CD4-positive, CD25-positive, alpha-beta regulatory T cell (primary cell): ENCODE measurements around the gene ALOX15. TPM values are rescaled to one million over a fixed set of nuclear protein-coding genes. Genes with fewer than 3 reads are reported as not detected.
A peak's percentile ranks its signal among the peaks of the same experiment; 100 is the strongest.

ENCODE experiments used
- ATAC-seq, 2 donors: fragments of 150-1000 bp; cut with Tn5 transposase; one replicate each; pipeline ENCODE4 v1.10.0; 2021; ENCODE audit warnings: low read depth in 2 of 2, moderate number of reproducible peaks in 2 of 2, moderate library complexity in 1 of 2
- DNase-seq, 3 donors: peaks; one replicate each; pipeline versions ENCODE4 v3.0.0 to v3.0.0-alpha.2; 2012 to 2022; ENCODE audit warnings: mixed read lengths in 1 of 3
- H3K27ac ChIP-seq: one replicate; pipeline ENCODE4 v1.7.0; 2013; ENCODE audit warnings: mild to moderate bottlenecking, low read length; ENCODE audit not compliant: insufficient read depth, poor library complexity, severe bottlenecking
- H3K27me3 ChIP-seq: one replicate; pipeline ENCODE4 v1.7.0; 2013; ENCODE audit warnings: low read length; ENCODE audit not compliant: control insufficient read depth, insufficient read depth
- H3K36me3 ChIP-seq: one replicate; pipeline ENCODE4 v1.7.0; 2013; ENCODE audit warnings: mild to moderate bottlenecking, low read length, moderate library complexity; ENCODE audit not compliant: control insufficient read depth, insufficient read depth
- H3K4me1 ChIP-seq: 2 replicates; pipeline ENCODE4 v1.7.0; 2013; ENCODE audit warnings: mild to moderate bottlenecking, low read length; ENCODE audit not compliant: insufficient read depth, control insufficient read depth, poor library complexity, severe bottlenecking
- H3K4me3 ChIP-seq: one replicate; pipeline ENCODE4 v1.7.0; 2013; ENCODE audit warnings: low read depth, mild to moderate bottlenecking, low read length, moderate library complexity
- H3K9me3 ChIP-seq, 2 experiments: 1 replicate in 1 of 2; 2 replicates in 1 of 2; pipeline ENCODE4 v1.7.0; 2013; ENCODE audit warnings: low read length in 2 of 2, mild to moderate bottlenecking in 1 of 2, moderate library complexity in 1 of 2; ENCODE audit not compliant: control insufficient read depth in 2 of 2
- H3K27ac Mint-ChIP-seq, 3 donors: one replicate each; pipeline ENCODE4 v1.8.0; 2020 to 2022; ENCODE audit warnings: mild to moderate bottlenecking in 3 of 3, mixed read lengths in 3 of 3, moderate library complexity in 2 of 3
- H3K27me3 Mint-ChIP-seq: one replicate; pipeline ENCODE4 v1.8.0; 2022; ENCODE audit warnings: mild to moderate bottlenecking, mixed read lengths
- H3K36me3 Mint-ChIP-seq: one replicate; pipeline ENCODE4 v1.8.0; 2020; ENCODE audit warnings: mixed read lengths
- H3K4me1 Mint-ChIP-seq, 4 donors: one replicate each; pipeline ENCODE4 v1.8.0; 2020 to 2022; ENCODE audit warnings: mixed read lengths in 4 of 4, mild to moderate bottlenecking in 1 of 4
- H3K4me3 Mint-ChIP-seq, 4 donors: one replicate each; pipeline ENCODE4 v1.8.0; 2020 to 2022; ENCODE audit warnings: mild to moderate bottlenecking in 4 of 4, mixed read lengths in 4 of 4, moderate library complexity in 3 of 4
- H3K9me3 Mint-ChIP-seq, 7 donors: one replicate each; pipeline ENCODE4 v1.8.0; 2020 to 2022; ENCODE audit warnings: mixed read lengths in 7 of 7, mild to moderate bottlenecking in 3 of 7, moderate library complexity in 2 of 7
- polyA plus RNA-seq, 4 donors: library from polyadenylated mRNA; unstranded; fragments of 300-500 nt; fragmentation: Illumina TruSeq; gene quantifications; one replicate each; pipeline ENCODE4 v1.2.3, GENCODE V29; 2021
- total RNA-seq: library from RNA; stranded (reverse); gene quantifications from one replicate; pipeline ENCODE4 v1.2.3, GENCODE V29; 2022

The ALOX15 gene
- total and polyA plus RNA-seq, 5 donors from 2014 or later: not detected

DNA sequence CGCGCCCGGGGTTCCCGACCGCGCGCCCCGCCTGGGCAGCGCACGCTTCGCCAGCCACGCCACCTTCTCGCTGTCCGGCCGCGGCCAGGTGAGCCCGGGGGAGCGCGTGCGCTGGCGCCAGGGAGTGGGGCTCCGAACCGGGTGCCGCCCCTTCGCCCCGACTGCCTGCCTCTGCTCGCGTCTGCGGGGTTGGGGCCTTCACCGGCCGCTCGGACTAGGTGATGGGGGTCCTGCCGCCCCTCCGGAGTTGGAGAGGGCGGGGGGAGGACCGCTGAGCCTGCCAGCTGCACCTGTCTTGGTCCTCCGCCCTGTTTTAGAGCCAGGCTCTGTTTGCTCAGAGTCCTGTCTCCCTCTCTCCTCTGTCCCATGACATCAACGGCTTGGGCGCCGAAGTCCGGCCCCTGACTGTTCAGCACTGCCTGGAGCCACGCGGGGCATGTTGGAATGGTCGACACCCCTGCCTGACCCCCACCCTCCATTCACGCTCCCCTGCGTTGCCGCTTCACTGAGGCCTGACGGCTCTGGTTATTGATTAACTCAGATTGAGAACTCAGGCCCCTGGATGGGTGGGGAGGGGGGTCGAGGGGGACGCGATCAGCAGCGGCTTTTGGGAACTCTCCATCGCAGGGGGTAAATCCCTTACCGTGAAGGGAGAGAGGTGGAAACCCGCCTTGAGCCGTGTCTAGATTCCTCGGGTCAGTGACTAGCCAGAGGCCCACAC is 56.4 kb downstream of the ALOX15 start:
- Histone ChIP-seq H3K9me3 (no peaks in the 10 kb centered on the region), H3K4me3 (no peak overlapping the region), H3K27me3 (peaks cover 2% of the 10 kb centered on the region), H3K4me1 (peaks cover 6% of the 10 kb centered on the region), H3K36me3 (no peaks in the 10 kb centered on the region), H3K27ac (no peak overlapping the region)
- peaks cover 34% of the 10 kb centered on the region for H3K27me3 Mint-ChIP-seq
- peak overlapping the region in 2 of 4 donors; percentile 39 to 54 for H3K4me3 Mint-ChIP-seq
- peaks cover 0 to 5% (median 2%) of the 10 kb centered on the region in 4 donors for H3K4me1 Mint-ChIP-seq
- H3K36me3 Mint-ChIP-seq: no peaks in the 10 kb centered on the region
- DNase-seq (no peak), ATAC-seq (no peak)
- no peaks in the 10 kb centered on the region for H3K9me3 Mint-ChIP-seq
- H3K27ac Mint-ChIP-seq: no peak overlapping the region

DNA sequence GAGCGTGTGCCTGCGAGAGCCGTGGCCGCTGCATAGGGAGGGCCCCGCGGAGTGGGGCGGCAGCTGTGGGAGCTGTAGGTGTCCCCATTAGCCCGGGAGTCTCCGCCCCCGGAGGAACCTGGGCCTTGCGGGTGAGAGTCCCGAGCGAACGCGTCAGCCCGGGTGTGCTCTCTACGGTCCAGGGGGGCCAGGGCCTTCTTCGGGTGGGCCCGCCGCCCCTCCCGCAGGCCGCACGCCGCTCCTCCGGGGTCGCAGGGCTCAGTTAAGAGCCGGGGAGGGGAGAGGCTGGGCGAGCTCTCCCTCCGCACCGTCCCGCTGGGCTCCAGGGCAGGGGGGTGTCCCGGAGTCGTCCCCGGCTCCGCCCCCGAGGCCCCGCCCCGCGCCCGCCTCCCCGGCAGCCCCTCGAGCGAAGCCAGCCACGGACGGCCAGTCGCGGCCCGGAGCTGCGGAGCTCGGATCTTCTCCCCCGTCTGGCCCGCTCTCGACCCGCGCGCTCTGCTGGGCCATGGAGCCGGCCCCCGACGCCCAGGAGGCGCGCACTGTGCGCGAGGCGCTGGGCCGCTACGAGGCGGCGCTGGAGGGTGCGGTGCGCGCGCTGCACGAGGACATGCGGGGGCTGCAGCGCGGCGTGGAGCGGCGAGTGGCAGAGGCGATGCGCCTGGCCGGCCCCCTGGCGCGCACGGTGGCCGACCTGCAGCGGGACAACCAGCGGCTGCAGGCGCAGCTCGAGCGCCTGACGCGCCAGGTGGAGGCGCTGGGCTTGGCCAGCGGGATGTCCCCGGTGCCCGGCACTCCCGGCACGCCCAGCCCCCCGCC is 57.2 kb downstream of the ALOX15 start, which contains the start of gene SMTNL2:
Gene SMTNL2, plus strand, starts transcription at position 429 of the 816 bp plus-strand sequence. Its CDS starts 77 bp downstream, at position 506.
- Mint-ChIP-seq H3K36me3 (no peaks in the 10 kb centered on the region), H3K9me3 (no peaks in the 10 kb centered on the region), H3K4me3 (peak within 1 kb of the TSS in 3 of 4 donors; percentile 54 to 87 (median 73)), H3K4me1 (peaks cover 0 to 5% (median 2%) of the 10 kb centered on the region in 4 donors), H3K27ac (no peak within 1 kb of the TSS), H3K27me3 (peaks cover 32% of the 10 kb centered on the region)
- peaks cover 2% of the 10 kb centered on the region for H3K27me3 ChIP-seq
- no peak within 1 kb of the TSS for H3K4me3 ChIP-seq
- DNase-seq (no peak), ATAC-seq (peak in 1 of 2 donors; percentile 19)
- no peaks in the 10 kb centered on the region for H3K36me3 ChIP-seq
- no peak within 1 kb of the TSS for H3K27ac ChIP-seq
- H3K9me3 ChIP-seq: no peaks in the 10 kb centered on the region
- H3K4me1 ChIP-seq: peaks cover 6% of the 10 kb centered on the region

DNA sequence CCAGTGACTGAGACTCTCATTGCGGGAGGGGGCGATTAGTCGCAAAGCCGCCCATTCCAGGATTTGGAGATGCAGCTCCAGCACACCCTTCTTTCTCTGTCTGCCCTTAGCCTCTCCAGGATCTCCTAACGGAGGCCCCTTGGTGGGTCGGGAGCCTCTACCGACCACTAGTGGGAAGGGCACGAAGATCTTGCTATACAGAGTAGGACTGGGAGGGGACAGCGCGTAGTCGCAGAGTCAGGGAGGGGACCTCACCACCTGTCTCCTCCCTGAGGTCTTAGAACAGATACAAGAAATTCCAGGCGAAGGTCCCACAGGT is 57.7 kb downstream of the ALOX15 start:
- Mint-ChIP-seq H3K36me3 (no peaks in the 10 kb centered on the region), H3K27me3 (peaks cover 32% of the 10 kb centered on the region), H3K9me3 (no peaks in the 10 kb centered on the region), H3K4me1 (peaks cover 0 to 5% (median 2%) of the 10 kb centered on the region in 4 donors), H3K27ac (no peak overlapping the region), H3K4me3 (peak overlapping the region in 3 of 4 donors; percentile 51 to 73 (median 52))
- H3K27ac ChIP-seq: no peak overlapping the region
- ATAC-seq (peak in 1 of 2 donors; percentile 60), DNase-seq (no peak)
- H3K27me3 ChIP-seq: peaks cover 2% of the 10 kb centered on the region
- H3K4me1 ChIP-seq: peaks cover 6% of the 10 kb centered on the region
- H3K36me3 ChIP-seq: no peaks in the 10 kb centered on the region
- no peak overlapping the region for H3K4me3 ChIP-seq
- H3K9me3 ChIP-seq: no peaks in the 10 kb centered on the region

DNA sequence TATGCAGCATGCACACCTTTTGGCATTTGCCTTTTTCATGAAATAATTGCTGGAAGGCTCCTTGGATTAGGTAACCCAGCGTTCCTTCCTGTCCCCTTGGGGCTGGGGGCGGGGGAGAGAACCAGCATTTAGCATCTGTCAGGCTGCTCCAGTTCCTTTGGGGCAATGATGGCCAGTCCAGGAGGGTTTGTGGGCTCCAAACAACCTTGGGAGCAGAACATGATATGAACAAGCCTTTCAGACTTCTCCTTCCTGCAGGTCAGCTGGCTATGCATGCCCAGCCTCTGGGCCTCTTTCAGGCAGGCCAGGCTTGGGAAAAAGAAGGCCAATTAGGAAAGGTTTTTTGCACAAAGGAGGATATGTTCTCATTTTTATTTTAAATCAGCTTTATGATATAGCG is 58.3 kb downstream of the ALOX15 start:
- no peak for ATAC-seq
- H3K9me3 ChIP-seq: no peaks in the 10 kb centered on the region

DNA sequence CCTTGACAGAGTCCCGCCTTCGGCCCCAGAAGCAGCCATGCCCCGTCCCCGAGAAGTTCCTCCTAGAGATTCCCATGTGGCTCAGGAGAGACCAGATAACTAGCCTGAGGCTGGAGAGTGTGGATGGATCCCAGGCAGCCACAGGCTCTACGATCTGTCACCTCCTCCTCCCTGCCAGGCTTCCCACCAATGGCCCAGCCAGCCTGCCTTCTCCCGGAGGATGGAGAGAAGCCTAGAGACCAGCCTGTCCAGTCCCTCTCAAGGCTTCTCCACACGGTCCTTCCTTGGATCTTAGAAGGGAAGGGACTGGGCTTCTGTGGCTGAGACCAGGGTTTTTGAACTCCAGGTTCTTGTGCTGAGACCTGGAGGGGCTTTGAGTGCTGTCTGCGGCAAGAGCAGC is 58.8 kb downstream of the ALOX15 start:
- no peak overlapping the region for H3K4me3 ChIP-seq
- H3K27me3 Mint-ChIP-seq: peaks cover 29% of the 10 kb centered on the region
- H3K36me3 Mint-ChIP-seq: no peaks in the 10 kb centered on the region
- peaks cover 0 to 5% (median 2%) of the 10 kb centered on the region in 4 donors for H3K4me1 Mint-ChIP-seq
- no peak for DNase-seq
- no peaks in the 10 kb centered on the region for H3K9me3 Mint-ChIP-seq
- H3K27ac Mint-ChIP-seq: no peak overlapping the region
- no peaks in the 10 kb centered on the region for H3K36me3 ChIP-seq
- H3K27me3 ChIP-seq: peaks cover 2% of the 10 kb centered on the region
- H3K4me1 ChIP-seq: peaks cover 6% of the 10 kb centered on the region
- no peak for ATAC-seq
- no peaks in the 10 kb centered on the region for H3K9me3 ChIP-seq
- no peak overlapping the region for H3K27ac ChIP-seq
- H3K4me3 Mint-ChIP-seq: no peak overlapping the region

More for the DNA sequence above, 58.3 kb downstream of the ALOX15 start:
- Histone ChIP-seq H3K27me3 (peaks cover 2% of the 10 kb centered on the region), H3K4me3 (no peak overlapping the region), H3K4me1 (peaks cover 6% of the 10 kb centered on the region), H3K36me3 (no peaks in the 10 kb centered on the region), H3K27ac (no peak overlapping the region)
- Mint-ChIP-seq H3K27me3 (peaks cover 32% of the 10 kb centered on the region), H3K36me3 (no peaks in the 10 kb centered on the region), H3K27ac (no peak overlapping the region), H3K4me3 (peak overlapping the region in 3 of 4 donors; percentile 28 to 87 (median 36)), H3K9me3 (no peaks in the 10 kb centered on the region), H3K4me1 (peaks cover 0 to 5% (median 2%) of the 10 kb centered on the region in 4 donors)
- no peak for DNase-seq

DNA sequence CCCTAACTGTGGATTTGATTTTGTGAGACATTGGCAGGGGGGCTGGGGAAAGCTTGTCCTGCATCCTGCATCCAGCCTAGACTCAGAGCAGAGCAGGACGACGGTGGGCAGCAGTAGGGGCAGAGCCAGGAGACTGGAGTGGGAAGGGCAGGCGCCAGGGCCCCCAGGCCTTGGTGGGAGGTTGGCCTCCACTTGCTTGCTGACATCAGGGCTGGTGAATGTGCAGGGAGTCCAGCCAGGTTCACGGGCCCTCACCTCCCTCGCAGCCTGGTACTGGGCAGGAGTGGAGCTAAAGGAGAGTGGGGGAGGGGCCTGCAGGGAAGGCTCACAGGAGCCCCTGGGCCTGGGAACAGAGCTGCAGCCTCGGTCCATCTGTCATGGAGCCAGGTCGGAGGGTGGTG is 59.4 kb downstream of the ALOX15 start:
- Mint-ChIP-seq H3K4me1 (peaks cover 0 to 5% (median 2%) of the 10 kb centered on the region in 4 donors), H3K27me3 (peaks cover 27% of the 10 kb centered on the region), H3K9me3 (no peaks in the 10 kb centered on the region), H3K4me3 (no peak overlapping the region), H3K36me3 (no peaks in the 10 kb centered on the region), H3K27ac (no peak overlapping the region)
- no peak overlapping the region for H3K27ac ChIP-seq
- no peaks in the 10 kb centered on the region for H3K9me3 ChIP-seq
- no peak for DNase-seq
- H3K4me3 ChIP-seq: no peak overlapping the region
- H3K4me1 ChIP-seq: peaks cover 6% of the 10 kb centered on the region
- peaks cover 2% of the 10 kb centered on the region for H3K27me3 ChIP-seq
- H3K36me3 ChIP-seq: no peaks in the 10 kb centered on the region
- no peak for ATAC-seq
